ENCODE measurements around the gene CD209.
"Not testable (repeated sequence)": the region's sequence is repeated elsewhere in the genome, so short reads cannot be mapped to it uniquely, and the experiment has no call there.

Gene CD209

DNA sequence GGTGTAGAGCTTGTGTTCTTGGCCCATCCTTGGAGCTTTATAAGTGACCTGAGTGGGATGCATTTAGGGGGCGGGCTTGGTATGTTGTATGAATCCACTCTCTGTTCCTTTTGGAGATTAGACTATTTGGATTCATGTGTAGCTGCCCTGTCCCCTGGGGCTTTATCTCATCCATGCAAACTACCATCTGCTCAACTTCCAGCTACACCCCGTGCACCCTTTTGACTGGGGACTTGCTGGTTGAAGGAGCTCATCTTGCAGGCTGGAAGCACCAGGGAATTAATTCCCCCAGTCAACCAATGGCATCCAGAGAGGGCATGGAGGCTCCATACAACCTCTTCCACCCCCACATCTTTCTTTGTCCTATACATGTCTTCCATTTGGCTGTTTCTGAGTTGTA lies 21.8 kb upstream of the CD209 start:
- DNase-seq (ENCODE audit: low spot score), result no peak

- no peak for DNase-seq (ENCODE audit: low spot score)
Observed at GRCh38 chr19:7767487-7767886, 20.2 kb upstream of the CD209 start.

GRCh38 chr19:7766535-7766934 lies 19.2 kb upstream of the CD209 start:
- no peak for DNase-seq (ENCODE audit: low spot score)

DNA sequence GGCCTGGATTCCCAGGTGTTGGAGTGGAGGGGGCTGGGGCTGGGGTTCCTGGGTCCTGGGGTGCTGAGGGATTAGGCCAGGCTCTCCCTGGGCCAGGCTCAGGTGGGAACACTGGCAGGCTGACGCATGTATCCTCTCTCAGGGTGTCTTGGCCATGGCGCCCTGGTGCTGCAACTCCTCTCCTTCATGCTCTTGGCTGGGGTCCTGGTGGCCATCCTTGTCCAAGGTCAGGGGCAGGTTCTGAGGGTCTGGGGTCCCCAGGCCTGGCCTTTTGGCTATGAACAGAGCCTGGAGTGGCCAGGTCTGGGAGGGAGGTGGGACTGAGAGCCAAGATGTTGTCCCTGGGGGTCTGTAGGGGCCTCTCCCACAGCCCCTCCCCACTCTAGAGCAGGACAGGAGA lies 17.7 kb upstream of the CD209 start:
- not testable (repeated sequence) for DNase-seq (ENCODE audit: low spot score)

DNA sequence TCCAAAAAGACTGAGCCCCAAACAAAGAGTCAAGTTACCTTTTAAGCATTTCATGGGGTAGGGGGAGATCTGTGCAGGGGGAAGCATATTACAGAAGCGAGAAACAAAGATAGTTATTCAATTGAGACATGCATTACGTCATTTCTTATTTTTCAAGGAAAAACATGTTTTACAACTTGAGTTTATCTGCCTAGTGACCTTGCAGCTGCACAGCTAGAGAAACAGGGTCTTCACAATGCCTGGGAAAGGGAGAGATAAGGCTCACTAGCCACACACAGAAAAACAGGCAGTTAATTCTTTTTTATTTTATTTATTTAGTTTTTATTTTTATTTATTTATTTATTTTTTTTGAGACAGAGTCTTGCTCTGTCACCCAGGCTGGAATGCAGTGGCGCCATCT lies 16.8 kb upstream of the CD209 start:
- DNase-seq (ENCODE audit: low spot score), result not testable (repeated sequence)

- DNase-seq (ENCODE audit: low spot score), result no peak
Observed at GRCh38 chr19:7763696-7764095, 16.4 kb upstream of the CD209 start.

- no peak for DNase-seq (ENCODE audit: low spot score)
Observed at GRCh38 chr19:7762719-7763293, 15.5 kb upstream of the CD209 start, which contains the start of gene CLEC4M. TSS of gene CLEC4M (plus strand) at chr19:7763243. CDS start at chr19:7763267, 24 bp downstream.

- DNase-seq (ENCODE audit: low spot score), result no peak
Observed at GRCh38 chr19:7759156-7759555, 11.8 kb upstream of the CD209 start.

DNA sequence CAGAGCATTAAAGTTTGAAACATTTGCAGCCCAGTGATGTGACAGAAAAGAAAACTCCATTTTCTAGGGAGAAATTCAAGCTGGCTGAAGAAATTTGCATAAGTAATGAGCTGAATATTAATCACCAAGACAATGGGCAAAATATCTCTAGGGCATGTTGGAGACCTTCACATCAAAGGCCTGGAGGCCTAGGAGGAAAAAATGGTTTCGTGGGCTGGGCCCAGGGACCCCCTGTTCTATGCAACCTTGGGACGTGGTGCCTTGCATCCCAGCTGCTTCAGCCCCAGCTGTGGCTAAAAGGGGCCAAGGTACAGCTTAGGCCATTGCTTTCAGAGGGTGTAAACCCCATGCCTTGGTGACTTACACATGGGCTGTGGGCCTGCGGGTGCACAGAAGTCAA lies 10.0 kb upstream of the CD209 start:
- no peak for DNase-seq (ENCODE audit: low spot score)

DNA sequence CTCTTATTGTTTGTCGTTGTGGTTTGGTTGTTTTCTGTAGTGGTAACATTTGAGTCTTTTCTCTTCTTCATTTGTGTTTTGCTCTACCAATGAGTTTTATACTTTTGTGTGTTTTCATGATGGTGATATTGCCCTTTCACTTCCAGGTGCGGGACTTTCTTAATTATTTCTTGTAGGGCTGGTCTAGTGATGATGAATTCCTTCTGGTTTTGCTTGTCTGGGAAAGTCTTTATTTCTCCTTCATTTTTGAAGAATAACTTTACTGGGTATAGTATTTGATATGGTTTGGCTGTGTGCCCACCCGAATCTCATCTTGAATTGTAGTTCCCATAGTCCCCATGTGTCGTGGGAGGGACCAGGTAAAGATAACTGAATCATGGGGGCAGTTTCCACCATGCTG lies 8.9 kb upstream of the CD209 start:
- DNase-seq (ENCODE audit: low spot score), result no peak

DNA sequence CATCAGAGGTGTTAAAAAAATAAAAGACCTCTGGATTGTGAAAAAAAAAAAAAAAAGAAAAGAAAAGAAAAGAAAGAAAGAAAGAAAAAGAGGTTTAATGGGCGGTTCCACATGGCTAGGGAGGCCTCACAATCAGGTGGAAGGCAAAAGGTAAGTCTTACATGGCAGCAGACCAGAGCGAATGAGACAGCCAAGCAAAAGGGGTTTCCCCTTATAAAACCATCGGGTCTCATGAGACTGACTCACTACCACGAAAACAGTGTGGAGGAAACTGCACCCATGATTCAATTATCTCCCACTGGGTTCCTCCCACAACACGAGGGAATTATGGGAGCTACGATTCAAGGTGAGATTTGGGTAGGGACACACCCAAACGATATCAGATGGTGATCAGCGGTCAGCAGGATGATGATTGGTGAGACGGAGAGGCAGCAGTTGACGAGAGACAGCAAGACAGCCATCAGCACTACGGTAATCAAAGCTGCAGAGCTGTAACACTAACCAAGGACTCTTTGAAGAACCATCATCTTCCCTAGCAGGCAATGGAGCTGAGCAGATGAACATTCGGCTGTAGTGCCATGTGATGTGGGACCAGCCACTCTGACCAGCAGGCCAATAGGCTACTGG lies 3.9 kb upstream of the CD209 start:
- DNase-seq (ENCODE audit: low spot score), result no peak

GRCh38 chr19:7748756-7749155 lies 1.4 kb upstream of the CD209 start:
- DNase-seq (ENCODE audit: low spot score), result peak; percentile 45

DNA sequence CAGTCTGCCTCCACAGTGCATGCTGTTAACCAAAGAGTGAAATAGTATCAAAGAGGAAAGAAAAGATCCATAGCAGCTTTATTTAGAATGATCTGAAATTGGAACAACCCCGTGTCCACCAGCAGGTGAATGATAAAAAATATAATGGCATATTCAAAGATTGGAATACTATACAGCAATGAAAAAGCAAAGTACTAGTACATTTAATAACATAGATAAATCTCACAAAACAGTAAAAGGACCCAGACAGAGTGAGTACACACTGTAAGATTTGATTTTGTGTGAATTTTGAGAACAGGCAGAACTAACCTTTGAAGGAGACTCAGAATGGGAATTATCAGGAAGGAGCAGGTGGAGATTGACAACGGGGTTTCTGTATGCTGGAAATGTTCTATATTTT lies 837 bp upstream of the CD209 start:
- DNase-seq (ENCODE audit: low spot score), result no peak

DNA sequence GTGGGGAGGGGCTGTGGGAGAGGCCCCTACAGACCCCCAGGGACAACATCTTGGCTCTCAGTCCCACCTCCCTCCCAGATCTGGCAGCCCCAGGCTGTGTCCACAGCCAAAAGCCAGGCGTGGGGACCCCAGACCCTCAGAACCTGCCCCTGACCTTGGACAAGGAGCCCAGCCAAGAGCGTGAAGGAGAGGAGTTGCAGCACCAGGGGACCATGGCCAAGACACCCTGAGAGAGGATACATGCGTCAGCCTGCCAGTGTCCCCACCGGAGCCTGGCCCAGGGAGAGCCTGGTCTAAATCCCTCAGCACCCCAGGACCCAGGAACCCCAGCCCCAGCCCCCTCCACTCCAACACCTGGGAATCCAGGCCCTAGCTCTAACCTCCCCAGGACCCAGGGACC lies 1.0 kb downstream of the CD209 start:
- DNase-seq (ENCODE audit: low spot score), result not testable (repeated sequence)

- no peak for DNase-seq (ENCODE audit: low spot score)
Observed at GRCh38 chr19:7744871-7745650, 2.3 kb downstream of the CD209 start.

DNA sequence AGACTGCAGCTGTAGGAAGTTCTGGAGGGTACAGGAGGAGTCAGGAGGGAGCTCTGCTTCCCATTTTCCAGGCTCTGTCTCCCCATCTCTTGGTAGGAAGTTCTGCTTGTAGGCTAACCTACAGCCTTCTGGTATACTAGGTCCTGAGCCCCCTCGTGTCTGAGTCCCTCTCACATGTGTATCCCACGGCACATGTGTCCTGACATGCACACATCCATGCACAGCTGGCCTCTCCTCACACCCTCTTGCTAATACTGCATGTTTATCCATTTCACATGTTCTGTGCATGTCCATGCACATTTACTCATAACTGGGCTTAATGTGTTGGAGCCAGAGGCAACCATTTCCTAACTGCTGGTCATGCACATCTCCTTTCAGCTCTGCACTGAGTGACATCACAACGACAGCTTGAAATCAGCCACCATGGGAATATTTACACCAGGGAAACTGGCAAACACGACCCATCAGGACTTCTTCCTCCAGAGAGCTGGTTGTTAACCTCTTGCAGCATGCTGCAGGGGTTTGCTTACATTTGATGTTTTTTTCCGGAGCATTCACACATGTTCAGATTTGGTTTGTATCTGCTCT lies 3.0 kb downstream of the CD209 start:
- no peak for DNase-seq (ENCODE audit: low spot score)

DNA sequence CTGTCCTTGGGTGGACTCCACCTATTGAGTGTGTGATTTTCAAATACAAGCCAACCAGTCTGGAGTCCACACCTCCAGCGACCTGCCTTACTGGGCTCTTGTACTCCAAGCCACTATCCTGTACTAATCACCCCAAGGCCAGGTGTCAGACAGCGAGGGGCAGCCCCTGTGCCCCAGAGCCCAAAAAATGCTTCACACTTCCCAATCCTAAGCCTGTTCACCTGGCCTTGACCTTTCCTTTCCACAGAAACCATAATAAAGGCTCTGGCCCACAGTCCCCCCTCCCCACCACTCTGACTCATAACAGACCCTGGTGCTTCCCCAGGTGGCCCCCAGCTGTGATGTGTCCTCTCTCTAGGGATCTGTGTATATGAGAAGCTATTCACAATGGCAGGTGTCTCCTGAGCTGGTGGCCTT lies 3.9 kb downstream of the CD209 start:
- DNase-seq (ENCODE audit: low spot score), result no peak

GRCh38 chr19:7742991-7743390 lies 4.3 kb downstream of the CD209 start:
- DNase-seq (ENCODE audit: low spot score), result peak; percentile 54

DNA sequence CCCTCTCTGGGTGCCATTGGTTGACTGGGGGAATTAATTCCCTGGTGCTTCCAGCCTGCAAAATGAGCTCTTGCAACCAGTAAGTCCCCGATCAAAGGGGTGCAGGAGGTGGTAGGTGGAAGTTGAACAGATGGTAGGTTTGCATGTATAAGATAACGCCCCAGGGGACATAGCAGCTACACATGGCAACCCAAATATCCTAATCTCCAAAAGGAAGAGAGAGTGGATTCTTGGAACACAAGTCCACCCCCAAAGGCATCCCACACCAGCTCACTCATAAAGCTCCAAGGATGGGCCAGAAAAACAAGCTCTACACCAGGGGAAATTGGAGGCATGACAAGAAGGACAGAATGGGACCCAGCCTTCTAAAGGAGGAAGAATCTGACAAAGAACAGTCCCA lies 4.8 kb downstream of the CD209 start:
- DNase-seq (ENCODE audit: low spot score), result peak; percentile 83

- no peak for DNase-seq (ENCODE audit: low spot score)
Observed at GRCh38 chr19:7740682-7741054, 6.7 kb downstream of the CD209 start.

DNA sequence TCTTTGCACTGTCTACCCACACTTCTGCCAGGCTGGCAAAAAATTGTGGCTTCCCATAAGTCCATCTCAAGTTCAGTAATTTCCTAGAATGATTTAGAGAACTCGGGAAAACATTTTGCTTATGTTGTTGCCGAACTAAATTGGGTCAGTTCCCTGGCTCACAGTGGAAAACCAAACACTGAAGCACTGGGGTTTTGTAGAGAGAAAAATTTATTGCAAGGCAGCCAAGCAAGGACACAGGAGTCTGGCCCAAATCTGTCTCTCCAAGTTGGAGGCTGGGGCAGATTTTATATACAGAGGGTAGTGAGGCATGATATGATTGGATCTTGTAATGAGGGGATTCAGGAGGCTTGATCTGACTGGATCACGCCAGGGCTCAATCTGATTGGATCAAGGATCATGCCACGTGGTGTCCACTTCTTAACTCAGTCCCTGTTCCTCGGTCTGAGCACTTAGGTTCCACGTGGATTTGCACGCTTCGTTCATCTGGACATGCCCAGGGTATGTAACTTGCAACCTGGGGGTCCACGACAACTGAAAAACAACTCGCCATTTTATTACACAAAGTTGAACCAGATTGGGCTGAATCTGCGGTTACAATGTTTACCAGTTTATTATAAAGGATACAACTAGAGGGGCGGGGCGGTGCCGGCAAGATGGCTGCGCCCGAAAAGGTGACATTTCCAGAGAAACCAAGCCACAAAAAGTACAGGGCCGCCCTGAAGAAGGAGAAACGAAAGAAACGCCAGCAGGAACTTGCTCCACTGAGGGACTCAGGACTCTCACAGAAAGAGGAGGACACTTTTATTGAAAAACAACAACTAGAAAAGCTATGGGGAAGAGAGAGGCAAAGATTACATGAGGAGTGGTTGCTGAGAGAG lies 7.3 kb downstream of the CD209 start:
- peak; percentile 79 for DNase-seq (ENCODE audit: low spot score)

- no peak for DNase-seq (ENCODE audit: low spot score)
Observed at GRCh38 chr19:7739211-7739755, 8.1 kb downstream of the CD209 start.

All from cerebellar cortex (tissue), 1 donor.